Prostate gland (tissue), 2 donors: ENCODE results near the gene EXOSC7.

Experiments used
- CTCF ChIP-seq, 4 experiments: fragments of 200-600 bp in 2 of 4; fragments of 450-650 bp in 2 of 4; sonication (generic) in 2 of 4; IDR thresholded peaks; 1 replicate in 3 of 4; 2 replicates in 1 of 4; pipeline ENCODE4 v1.5.1; 2016 to 2019; ENCODE audit warnings: antibody characterized with exemption in 4 of 4, mild to moderate bottlenecking in 2 of 4, moderate library complexity in 2 of 4
- POLR2A ChIP-seq: fragments of 450-650 bp; IDR thresholded peaks from one replicate; pipeline ENCODE4 v1.6.1; 2016; ENCODE audit warnings: antibody characterized with exemption, mild to moderate bottlenecking

DNA sequence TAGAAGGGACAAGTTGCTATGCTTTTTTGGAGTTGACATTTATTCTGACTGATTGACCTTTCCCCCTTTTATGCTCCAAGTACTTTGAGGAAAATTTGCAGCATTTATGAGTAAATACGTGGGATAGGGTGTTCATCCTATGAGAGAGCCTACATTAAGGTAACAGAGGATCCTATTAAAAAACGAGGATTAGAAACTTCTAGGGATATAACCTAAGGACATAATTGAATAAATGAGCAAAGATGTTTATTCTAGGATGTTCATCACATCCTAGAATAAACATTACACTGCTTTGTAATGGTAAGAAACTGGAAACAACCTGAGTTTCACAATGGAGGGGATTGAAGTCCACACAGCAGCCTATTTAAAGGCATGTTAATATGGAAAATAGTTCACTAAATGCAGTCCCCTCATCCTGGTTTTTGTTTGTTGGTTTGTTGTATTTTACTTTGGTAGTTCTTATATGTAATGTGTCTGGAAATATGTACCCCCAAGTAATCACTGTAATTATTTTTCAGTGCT, 26.2 kb downstream of the EXOSC7 start:
- TF ChIP-seq POLR2A (no peak), CTCF (IDR thresholded peaks at IDR 0.05) (no peak)
